UCSD-AML1 (cell line): Measurements from ENCODE around the gene CPA4.

Experiments used
- DNase-seq: peaks from one replicate; lab custom pipeline; 2025; ENCODE audit not compliant: unreplicated experiment; lab: John Stamatoyannopoulos, UW

Gene CPA4

GRCh38 chr7:130342701-130343380 lies 49.9 kb downstream of the CPA4 start:
- DNase-seq = no peak

GRCh38 chr7:130344271-130344866 lies 51.4 kb downstream of the CPA4 start, which contains the start of gene CPA5:
Gene CPA5 (plus strand): TSS chr7:130344816. CDS start chr7:130346486, 1,670 bp downstream.
- no peak for DNase-seq

- no peak for DNase-seq
Measured at GRCh38 chr7:130345136-130345535, 52.2 kb downstream of the CPA4 start.

- no peak for DNase-seq
Measured at GRCh38 chr7:130345725-130346124, 52.8 kb downstream of the CPA4 start.

- no peak for DNase-seq
Measured at GRCh38 chr7:130346177-130346905, 53.4 kb downstream of the CPA4 start.

GRCh38 chr7:130346941-130347340 lies 54.0 kb downstream of the CPA4 start:
- DNase-seq = no peak

GRCh38 chr7:130349911-130350782 lies 57.2 kb downstream of the CPA4 start:
- DNase-seq = no peak

- no peak for DNase-seq
Measured at GRCh38 chr7:130350945-130351790, 58.2 kb downstream of the CPA4 start.

GRCh38 chr7:130351791-130352090 lies 58.8 kb downstream of the CPA4 start:
- no peak for DNase-seq

GRCh38 chr7:130352194-130353074 lies 59.5 kb downstream of the CPA4 start:
- no peak for DNase-seq

GRCh38 chr7:130353196-130353595 lies 60.2 kb downstream of the CPA4 start:
- DNase-seq = no peak

GRCh38 chr7:130356121-130356875 lies 63.3 kb downstream of the CPA4 start:
- DNase-seq = no peak

- DNase-seq = no peak
Measured at GRCh38 chr7:130356876-130357611, 64.1 kb downstream of the CPA4 start.

GRCh38 chr7:130358471-130358870 lies 65.5 kb downstream of the CPA4 start:
- DNase-seq = no peak

GRCh38 chr7:130359276-130359857 lies 66.4 kb downstream of the CPA4 start:
- no peak for DNase-seq

- no peak for DNase-seq
Measured at GRCh38 chr7:130360518-130360917, 67.6 kb downstream of the CPA4 start.

GRCh38 chr7:130361681-130362080 lies 68.7 kb downstream of the CPA4 start:
- DNase-seq = no peak
